Activated CD4-positive, alpha-beta T cell treated with anti-CD3 and anti-CD28 coated beads for 4 hours (primary cell): ENCODE measurements around the gene CCDC60.

Source experiments
- DNase-seq, 2 donors: peaks; one replicate each; pipeline ENCODE4 v3.0.0-alpha.2; 2020

CCDC60 gene, protein sequence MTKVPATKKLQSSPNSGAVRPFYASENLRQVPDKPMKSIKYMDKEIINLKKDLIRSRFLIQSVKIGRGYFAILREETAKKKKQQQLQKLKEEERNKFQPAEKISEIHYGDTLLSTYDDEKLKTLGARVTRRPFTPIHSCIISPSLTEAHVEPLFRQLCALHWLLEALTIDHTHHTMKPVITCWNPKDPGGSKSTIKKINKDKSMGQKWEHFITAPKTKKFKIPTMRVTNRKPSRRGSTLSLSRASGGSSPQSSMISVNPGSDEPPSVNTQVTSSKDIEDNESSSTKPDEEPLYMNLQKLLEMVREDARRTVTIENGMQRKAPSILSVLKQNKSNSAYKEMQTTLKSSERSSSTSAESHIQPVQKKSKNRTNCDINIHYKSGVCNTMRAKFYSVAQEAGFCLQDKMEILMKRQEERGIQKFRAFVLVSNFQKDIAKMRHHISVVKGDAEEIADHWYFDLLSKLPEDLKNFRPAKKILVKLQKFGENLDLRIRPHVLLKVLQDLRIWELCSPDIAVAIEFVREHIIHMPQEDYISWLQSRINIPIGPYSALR

GRCh38 chr12:119334430-119335170, at the start of gene CCDC60:
Gene CCDC60, plus strand, starts transcription at chr12:119334729. Its CDS starts 448 bp downstream, at chr12:119335177.
- no peak for DNase-seq

- DNase-seq = no peak
These were observed 46.0 kb upstream of the CCDC60 start for GRCh38 chr12:119288576-119288975.

DNA sequence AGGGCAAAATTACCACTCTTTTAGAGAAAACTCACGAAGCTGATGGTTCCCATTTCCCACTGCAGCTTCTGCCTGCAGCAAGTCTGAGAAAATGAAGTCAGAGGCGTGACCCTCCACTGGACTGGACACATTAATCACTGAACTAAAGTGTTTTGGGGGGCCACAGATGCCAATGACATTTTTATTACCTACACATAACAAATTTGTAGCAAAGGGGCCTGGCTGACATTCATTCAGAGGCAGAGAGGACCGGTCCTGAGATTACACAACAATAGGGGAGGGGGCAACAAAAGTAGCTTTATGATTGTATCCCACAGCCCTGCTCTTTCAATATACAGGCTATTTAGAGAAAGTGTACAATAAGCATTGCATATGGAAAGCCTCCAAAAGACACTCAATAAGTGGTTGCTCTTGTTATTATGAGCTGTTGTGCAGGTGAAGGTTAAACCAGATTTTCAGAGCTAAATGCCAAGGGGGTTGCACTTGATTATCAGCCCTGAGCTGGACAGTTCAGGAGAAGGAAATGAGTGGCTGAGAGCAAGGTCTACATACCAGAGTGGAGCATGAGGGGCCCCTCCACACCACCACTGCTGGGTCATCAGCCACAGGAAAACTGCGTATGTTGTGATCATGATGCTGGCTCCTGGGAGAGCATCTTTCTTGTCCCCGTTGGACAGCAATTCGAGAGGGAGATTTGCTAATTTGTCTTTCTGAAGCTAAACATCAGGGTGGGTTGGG, 41.5 kb upstream of the CCDC60 start:
- no peak for DNase-seq

DNA sequence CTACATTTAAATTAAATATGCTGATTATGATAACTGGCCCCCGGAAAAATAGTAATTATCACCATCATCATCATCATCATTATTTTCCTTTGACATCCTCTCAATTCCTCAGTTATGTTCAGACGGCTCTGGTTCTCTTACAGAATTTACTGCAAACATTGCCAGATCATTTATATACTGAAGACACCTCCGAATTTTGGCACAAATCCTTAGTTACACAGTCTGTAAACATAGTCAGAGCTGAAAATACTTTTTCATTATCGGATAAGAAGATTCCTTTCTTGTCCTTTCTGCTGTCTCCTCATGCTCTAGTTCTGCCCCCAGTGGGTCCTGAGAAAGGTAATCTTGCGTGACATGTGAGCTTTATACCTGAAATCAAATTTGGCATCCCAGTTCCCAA, 40.3 kb upstream of the CCDC60 start:
- DNase-seq = no peak

DNA sequence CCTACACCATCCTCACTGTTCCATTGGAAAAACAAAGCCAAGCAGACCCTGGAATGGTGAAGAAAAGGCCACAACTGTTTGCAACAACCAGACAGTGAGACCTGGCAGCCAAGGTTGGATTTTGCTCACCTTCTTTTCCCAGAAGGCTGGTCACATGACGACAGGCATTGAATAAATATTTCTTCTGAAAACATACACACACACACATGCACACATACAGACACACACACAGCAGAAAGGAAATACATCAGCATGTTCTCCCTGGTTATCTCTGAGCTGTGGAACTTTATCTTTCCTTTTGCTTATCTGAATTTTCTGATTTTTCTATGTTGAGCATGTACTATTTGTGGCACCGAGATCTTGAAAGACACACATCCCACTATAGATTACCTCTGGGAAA, 38.0 kb upstream of the CCDC60 start:
- DNase-seq = no peak

DNA sequence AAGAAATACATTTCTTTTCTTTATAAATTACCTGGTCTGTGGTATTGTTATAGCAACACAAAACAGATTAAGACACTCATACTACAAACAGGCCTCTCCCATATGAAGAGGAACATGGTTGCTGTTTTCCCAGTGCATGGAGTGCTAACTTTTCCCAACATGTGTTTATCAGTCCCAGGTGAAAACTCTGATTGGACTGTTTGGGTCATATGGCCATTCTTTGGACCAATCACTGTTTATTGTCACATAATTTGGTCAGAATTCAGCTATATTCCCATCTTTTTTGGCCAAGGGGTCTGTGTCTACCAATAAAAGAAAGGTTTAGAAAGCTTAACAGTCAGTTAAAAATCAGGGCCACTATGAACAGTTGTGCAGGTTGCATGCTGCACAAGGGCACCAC, 35.4 kb upstream of the CCDC60 start:
- no peak for DNase-seq

- DNase-seq = no peak
These were observed 33.1 kb upstream of the CCDC60 start for GRCh38 chr12:119301379-119301778.

GRCh38 chr12:119302451-119303080, 32.0 kb upstream of the CCDC60 start:
- DNase-seq = no peak

GRCh38 chr12:119306593-119306992, 27.9 kb upstream of the CCDC60 start:
- no peak for DNase-seq

- DNase-seq = no peak
These were observed 26.8 kb upstream of the CCDC60 start for GRCh38 chr12:119307747-119308146.

GRCh38 chr12:119308708-119309456, 25.6 kb upstream of the CCDC60 start:
- DNase-seq = no peak

DNA sequence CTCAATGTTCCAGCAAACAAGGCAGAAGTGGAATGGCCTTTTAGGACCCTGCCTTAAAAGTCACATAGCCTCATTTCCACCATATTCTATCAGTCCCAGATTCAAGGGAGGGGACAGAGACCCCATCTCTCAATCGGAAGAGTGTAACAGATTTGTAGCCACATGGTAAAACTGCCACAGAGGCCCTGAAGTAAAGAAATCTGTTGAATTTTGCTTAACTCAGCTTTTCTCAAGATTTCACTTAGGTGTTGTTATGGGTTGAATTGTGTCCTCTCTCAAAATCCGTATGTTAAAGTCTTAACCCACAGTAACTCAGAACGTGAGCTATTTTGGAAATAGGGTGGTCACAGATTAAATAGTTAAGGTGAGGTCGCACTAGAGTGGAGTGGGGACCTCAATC, 22.7 kb upstream of the CCDC60 start:
- no peak for DNase-seq

GRCh38 chr12:119312904-119313303, 21.6 kb upstream of the CCDC60 start:
- no peak for DNase-seq

DNA sequence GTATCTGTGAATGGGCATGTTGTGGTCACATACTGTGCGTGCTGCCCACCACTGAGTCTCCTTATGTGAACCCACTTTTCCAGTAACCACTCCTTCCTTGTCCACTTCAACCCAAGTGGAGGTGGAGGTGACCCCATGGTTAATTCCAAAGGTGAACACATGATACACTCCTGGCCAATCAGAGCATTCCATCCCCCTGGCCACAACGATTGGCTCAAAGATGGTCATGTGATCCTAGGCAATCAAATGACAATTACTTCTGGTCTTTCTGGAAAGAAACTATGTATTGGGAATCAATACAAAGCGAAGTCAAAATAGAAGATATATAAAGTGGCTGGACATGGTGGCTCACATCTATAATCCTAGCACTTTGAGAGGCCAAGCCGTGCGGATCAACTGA, 20.2 kb upstream of the CCDC60 start:
- no peak for DNase-seq

DNA sequence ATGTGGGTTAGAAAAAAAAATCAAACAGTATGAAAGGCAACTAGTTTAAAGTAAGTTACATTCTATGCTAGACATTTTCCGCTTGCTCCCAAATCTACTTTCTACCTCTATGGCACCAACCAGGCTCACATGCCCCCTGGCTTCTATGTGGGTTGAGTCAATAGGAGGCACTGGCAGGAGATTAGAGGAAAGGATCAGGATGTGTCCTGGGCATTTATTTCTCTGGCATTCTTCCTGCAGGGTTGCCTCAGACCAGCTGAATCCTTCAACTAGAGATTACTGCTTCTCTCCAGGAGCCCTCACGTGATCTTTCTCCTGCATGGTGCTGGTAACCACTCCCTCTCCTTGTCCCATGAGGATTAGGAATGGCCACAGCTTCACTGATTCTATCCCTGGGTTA, 14.9 kb upstream of the CCDC60 start:
- no peak for DNase-seq

DNA sequence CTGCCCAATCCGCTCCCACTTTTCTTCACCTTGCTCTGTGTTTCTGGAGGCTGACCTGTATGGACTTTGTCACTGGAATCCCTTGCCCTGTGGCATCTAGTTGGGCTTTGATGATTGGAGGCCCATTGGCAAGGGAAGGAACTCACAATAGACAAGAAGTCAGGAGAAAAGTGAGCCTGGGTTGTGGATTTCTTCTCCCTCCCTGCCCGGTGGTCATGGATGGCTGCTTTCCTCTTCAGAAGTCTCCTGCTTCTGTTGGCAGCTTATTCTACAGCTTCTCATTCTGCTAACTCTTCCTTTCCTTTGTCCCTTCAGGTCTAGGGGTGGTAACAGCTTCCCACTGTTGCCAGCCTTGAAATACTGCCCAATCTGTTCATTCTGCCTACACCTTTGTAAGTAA, 13.9 kb upstream of the CCDC60 start:
- no peak for DNase-seq

- DNase-seq = no peak
These were observed 12.2 kb upstream of the CCDC60 start for GRCh38 chr12:119322301-119322723.

DNA sequence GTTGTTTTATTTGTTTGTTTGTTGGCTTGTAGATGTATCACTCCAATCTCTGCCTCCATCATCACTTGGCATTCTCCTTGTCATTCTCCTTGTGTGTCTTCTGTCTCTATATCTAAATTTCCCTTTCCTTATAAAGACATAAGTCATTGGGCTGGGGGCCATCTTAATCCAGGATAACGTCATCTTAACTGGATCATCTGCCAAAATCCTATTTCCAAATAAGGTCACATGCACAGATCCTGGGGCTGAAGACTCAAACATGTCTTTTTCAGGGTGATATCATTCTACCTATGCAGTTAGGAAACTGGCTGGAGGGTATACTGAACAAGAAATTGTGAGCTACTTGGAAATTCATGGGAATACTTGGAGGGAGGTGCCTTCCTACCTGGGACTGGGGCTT, 8.7 kb upstream of the CCDC60 start:
- DNase-seq = no peak

- no peak for DNase-seq
These were observed 8.2 kb upstream of the CCDC60 start for GRCh38 chr12:119326341-119326740.

DNA sequence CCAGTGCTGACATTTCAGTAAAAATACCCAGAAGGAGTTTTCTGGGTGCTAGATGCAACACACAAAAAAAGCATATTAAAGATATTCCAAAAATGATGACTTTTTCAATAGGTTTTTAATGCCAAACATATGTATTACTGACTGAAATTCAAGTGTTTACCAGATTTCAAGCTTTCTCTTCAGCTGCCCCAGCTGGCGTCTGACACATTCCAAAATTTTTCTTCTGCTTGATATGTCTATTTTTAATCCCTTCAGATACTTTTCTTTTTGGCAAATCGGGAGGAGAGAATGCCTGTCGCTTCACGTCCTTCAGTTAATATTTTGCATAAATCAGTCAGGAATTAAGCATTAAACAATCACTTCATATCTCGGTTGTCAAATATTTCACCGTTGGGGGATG, 7.1 kb upstream of the CCDC60 start:
- no peak for DNase-seq

DNA sequence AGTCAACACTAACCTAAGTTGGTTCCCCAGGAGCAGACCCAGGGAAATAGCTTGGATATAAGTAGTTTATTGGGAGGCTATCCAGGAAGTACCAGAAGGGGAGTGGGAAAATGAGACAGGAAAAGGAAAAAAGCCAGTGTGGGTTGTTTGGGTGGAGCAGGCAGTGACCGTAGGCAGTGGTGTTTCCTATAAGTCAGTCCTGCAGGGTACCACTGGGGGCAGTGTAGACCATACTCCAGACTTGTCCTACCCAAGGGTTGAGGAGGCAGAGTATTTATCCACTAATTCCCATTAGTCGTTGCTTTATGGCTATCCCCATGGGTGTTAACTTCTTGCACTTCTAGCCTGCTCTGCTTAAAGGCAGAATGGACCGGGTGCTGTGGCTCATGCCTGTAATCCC, 6.4 kb upstream of the CCDC60 start:
- DNase-seq = no peak
